NCI-H2171 treated with DMSO at 0.1 percent for 48 hours (cell line): ENCODE data around the gene COX7A1.
A peak's percentile ranks its signal among the peaks of the same experiment; 100 is the strongest.

Experiments used
- DNase-seq: peaks from one replicate; lab custom pipeline; 2025; lab: John Stamatoyannopoulos, UW

COX7A1 gene

DNA sequence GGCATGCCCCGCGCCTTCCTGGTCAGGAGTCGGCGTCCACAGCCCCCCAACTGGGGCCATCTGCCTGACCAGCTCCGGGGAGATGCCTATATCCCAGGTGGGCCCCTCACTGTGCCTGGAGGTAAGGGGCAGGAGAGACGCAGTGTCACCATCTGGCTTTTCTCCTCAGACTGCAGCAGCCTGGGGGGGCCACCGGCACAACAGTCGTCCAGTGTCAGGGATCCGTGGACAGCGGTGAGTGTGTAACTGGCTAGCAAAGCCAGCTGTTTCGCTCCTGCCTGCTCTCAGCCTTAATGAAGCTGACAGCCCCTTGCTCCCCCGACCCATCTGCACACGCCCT is 41.1 kb downstream of the COX7A1 start:
- DNase-seq: no peak

DNA sequence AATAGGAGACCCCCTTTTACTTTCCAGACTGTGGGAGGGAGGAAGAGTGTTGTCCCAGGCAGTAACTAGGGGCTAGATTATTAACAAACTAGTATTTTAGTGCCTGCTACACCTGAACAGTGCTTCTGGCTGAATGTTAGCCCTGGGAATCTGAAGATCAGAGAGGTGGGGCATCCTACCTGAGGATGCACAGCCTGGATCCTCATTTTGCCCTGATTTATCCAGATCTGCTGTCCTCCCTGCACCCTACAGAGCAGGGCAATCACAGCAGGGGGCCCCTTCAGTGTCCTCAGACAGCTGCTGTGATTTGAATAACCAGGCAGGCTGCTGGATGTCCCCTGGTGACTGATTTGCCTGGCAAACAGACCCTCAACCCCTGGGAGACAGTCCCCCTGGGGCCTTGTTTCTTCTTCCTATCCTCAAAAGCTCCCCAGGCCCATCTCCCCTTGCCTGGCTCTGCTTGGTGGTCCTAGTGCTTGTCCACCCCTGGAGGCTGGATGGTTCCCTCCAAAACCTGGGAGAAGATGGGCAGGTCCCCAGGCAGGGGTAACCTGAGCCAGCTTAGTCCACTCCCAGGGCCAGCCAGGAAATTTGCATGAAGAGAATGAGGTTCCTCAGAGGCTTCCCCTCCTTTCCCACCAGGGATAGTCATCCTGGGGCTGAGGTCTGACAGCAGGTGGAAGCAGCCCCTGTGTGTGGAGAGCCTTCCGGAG is 41.6 kb downstream of the COX7A1 start, which contains the start of gene OVOL3:
Gene OVOL3, plus strand, starts transcription at position 657 of the 713 bp plus-strand sequence. CDS start 60 bp downstream, outside the sequence.
- peak; percentile 26 for DNase-seq

DNA sequence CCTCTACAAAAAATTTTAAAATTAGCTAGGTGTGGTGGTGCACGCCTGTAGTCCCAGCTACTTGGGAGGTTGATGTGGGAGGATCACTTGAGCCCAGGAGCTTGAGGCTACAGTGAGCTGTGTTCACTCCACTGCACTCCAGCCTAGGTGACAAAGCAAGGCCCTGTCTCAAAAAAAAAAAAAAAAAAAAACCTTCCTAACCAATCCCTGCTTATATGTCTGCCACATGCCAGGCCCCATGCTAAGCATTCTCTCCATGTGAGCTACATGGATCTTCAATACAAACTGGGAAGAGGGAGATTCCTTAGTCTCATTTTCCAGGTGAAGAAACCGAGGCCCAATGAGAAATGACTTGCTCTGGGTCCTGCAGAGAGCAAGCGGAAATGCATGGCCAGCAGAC is 43.6 kb downstream of the COX7A1 start:
- no peak for DNase-seq

DNA sequence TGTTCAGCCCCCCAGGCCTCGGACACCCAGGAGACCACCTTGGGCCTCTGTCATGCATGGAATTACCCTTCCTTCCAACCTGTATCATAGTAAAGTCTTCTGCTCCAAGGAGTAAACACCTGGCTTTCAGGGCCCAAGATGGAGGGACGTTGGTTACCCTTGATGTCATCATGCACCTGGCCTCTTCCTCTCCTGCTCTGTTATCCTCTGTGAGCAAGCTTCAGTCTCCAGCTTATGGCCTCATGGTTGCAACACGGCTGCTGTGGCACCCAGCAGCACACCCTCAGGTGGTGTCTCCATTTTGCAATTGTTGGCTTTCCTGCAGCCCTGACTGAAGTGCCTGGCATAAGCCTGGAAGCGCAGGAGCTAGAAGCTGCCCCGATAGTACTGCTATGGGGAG is 45.3 kb downstream of the COX7A1 start:
- no peak for DNase-seq

DNA sequence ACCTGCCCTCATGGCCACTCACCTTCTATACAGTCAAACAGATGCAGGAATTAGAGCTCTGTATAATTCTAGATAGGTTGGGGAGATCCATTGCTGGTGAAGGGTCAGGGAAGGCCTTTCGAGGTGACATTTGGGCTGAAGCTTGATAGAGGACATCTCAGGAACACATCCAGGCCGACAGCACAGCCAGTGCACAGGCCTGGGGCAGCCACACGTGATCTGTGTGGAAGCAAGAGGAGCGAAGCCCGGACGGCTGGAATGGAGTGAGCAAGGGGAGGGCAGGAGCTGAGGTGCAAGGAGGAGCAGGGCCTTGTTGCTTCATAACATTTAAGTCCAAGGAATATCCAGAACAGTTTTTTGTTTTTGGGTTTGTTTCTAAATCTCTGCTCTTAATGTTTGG is 45.8 kb downstream of the COX7A1 start:
- DNase-seq: no peak

DNA sequence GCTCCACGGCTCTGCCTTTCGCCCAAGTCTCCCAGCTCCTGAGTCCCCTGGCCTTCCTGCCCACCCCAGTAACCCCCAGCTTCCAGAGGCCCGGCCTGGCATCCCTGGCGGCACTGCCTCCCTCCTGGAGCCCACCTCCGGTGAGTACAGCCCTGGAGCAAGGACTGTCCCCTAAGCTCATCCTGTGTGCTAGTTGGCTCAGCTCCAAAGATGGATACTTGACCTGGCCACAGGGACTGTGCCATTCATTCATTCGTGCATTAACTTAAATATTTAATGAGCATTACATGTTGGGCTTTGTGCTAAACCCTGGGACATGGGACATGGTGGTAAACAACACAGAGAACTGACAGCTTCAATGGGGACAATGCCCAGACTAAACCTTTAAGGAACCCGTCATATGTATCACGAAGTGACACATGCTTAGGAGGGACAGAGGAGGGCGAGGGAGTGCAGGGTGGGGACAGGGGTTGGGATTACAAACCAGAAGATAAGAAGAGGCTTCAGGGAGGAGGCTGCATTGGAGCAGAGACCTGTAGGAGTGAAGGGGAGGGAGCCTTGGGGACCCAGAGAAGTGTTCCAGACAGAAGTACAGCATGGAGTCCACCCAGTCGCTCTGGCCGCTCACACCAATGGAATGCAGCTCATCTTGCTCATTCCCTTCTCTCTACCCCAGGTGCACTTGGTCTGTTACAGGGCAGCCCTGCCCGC is 48.2 kb downstream of the COX7A1 start:
- DNase-seq: no peak

DNA sequence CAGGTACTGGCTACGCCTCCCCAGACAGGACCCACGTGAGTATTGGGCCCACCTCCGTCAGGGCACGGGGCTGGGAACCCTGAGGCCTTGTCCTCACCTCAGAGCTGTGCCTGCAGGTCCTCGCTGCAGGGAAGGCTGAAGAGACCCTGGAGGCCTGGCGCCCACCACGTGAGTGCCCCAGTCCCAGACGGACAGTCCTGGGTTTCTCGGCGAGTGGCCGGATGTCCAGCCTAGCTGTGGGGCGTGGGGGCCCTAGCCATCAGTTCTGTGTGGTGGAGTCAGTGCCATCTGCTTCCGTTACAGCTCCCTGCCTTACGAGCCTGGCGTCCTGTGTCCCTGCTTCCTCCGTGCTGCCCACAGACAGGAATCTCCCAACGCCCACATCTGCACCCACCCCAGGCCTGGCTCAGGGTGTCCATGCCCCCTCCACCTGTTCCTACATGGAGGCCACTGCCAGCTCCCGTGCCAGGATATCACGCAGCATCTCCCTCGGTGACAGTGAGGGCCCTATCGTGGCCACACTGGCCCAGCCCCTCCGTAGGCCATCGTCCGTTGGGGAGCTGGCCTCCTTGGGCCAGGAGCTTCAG is 49.1 kb downstream of the COX7A1 start:
- no peak for DNase-seq

DNA sequence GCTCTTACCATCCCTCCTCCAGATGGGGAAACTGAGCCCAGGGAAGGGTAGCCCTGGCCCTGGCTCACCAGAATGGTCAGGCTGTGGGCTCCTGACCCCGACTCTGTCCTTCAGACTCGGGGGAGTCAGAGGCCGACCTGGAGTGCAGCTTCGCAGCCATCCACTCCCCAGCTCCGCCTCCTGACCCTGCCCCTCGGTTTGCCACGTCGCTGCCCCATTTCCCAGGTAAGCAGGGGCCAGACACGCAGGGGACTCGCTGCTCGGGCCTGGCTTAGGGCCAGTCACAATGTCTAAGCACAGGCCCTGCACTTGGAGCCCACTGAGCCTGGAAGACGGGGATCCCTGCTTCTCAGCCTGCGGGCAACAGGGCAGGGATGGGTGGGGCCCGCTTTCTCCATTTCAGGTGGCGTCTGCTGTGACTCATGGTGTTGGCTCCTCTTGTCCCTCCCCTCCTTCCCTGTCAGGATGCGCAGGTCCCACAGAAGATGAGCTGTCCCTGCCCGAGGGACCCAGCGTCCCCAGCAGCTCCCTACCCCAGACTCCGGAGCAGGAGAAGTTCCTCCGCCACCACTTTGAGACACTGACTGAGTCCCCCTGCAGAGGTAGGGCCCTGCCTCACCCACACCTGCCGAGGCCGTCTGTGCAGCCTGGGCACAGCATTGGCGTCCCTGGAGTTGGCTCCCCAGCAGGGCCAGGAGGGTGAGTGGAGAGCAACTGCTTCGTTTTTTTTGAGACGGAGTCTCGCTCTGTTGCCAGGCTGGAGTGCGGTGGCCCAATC is 50.5 kb downstream of the COX7A1 start:
- DNase-seq: no peak
